ENCODE data around the gene DNAJC13.

- TF ChIP-seq CTCF (IDR thresholded peaks at IDR 0.05) (no peak), POLR2A (IDR thresholded peaks at IDR 0.05) (no peak)
Measured at GRCh38 chr3:132499071-132499470, 81.8 kb downstream of the DNAJC13 start.
